ENCODE data around the gene EMB.
"Not testable (repeated sequence)": the region's sequence is repeated elsewhere in the genome, so short reads cannot be mapped to it uniquely, and the experiment has no call there.

The EMB gene, protein sequence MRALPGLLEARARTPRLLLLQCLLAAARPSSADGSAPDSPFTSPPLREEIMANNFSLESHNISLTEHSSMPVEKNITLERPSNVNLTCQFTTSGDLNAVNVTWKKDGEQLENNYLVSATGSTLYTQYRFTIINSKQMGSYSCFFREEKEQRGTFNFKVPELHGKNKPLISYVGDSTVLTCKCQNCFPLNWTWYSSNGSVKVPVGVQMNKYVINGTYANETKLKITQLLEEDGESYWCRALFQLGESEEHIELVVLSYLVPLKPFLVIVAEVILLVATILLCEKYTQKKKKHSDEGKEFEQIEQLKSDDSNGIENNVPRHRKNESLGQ

DNA sequence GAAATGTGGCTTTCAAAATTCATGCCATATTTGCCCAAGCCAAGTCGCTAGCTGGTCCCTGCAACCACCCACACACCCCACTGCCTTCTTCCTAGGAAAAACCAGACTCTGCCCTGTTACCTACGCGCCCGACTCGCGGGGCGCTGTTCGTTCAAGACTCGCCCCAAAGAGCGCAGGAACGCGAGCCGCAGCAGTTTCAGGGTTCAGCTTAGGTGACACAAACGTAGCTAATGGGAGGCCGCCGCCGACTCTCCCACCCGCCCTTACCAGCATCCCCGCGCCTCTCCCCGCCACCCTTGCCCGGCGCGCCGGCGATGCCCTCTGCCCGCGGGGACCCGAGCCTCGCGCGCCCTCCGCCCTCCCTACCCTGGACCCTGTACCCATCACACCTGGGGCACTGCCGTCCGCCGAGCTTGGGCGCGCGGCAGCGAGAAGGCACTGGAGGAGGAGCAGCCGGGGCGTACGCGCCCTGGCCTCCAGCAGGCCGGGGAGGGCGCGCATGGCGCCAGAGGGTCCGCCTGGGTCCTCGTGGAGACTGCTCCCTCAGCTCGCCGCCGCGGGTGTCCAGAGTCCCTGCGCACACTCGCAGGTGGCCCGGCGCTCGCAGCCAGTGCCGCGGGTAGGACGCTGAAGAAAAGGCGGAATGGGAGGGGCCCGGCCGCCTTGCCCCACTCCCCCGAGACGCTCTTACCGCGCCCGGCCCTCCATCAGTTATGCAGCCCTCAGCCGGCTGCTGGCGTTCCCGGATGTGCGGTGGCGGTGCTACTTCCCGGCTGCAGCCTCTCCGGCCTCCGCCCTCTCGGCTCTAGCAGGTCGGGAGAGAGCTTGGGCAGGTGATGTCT is at the start of gene EMB:
Gene EMB, minus strand, starts transcription at position 638 of the 842 bp plus-strand sequence. Its CDS starts 137 bp downstream, at position 501.
- Histone ChIP-seq H3K27ac (ENCODE audit: low read depth, low read length) (peak within 1 kb of the TSS; percentile 71), H3K9ac (ENCODE audit: low read depth, low read length) (peak within 1 kb of the TSS; percentile 83), H3K4me1 (ENCODE audit: control insufficient read depth, insufficient read depth, low read length) (peaks cover 10% of the 10 kb centered on the region)

GRCh38 chr5:50489491-50489890 is 48.4 kb upstream of the EMB start:
- peaks cover 28% of the 10 kb centered on the region for H3K9me3 ChIP-seq (ENCODE audit: control insufficient read depth, insufficient read depth, low read length)
- H3K36me3 ChIP-seq (ENCODE audit: control insufficient read depth, insufficient read depth, low read length); H3K27ac ChIP-seq (ENCODE audit: low read depth, low read length); H3K4me3 ChIP-seq (ENCODE audit: low read depth, low read length); H3K9ac ChIP-seq (ENCODE audit: low read depth, low read length); H3K27me3 ChIP-seq (ENCODE audit: control insufficient read depth, insufficient read depth, low read length); H3K4me1 ChIP-seq (ENCODE audit: control insufficient read depth, insufficient read depth, low read length): not testable (repeated sequence)

More for the DNA sequence above, at the start of gene EMB:
- Histone ChIP-seq H3K27me3 (ENCODE audit: control insufficient read depth, insufficient read depth, low read length) (no peaks in the 10 kb centered on the region), H3K9me3 (ENCODE audit: control insufficient read depth, insufficient read depth, low read length) (no peaks in the 10 kb centered on the region), H3K4me3 (ENCODE audit: low read depth, low read length) (peak within 1 kb of the TSS; percentile 87), H3K36me3 (ENCODE audit: control insufficient read depth, insufficient read depth, low read length) (no peaks in the 10 kb centered on the region)

DNA sequence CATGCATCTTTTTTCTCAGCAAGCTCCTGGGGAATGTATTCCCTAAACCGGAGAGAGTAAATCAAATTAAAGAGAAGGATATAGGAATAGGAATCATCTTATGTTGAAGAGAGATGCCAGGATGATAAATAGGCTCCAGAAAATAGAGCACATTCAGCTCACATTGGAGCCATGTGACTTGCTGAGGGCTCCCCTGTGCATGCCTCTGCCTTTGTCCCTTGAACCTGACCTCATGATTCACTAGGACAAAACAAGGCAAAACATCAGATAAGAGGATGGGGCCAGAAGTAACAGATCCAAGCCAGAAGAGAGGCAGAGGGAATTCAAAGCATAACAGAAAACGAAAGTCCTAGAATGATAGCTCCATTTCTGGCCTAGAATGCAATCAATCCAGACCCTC is 37.7 kb upstream of the EMB start:
- not testable (repeated sequence) for H3K9me3 ChIP-seq (ENCODE audit: control insufficient read depth, insufficient read depth, low read length); H3K4me1 ChIP-seq (ENCODE audit: control insufficient read depth, insufficient read depth, low read length); H3K9ac ChIP-seq (ENCODE audit: low read depth, low read length); H3K27ac ChIP-seq (ENCODE audit: low read depth, low read length); H3K4me3 ChIP-seq (ENCODE audit: low read depth, low read length); H3K27me3 ChIP-seq (ENCODE audit: control insufficient read depth, insufficient read depth, low read length); H3K36me3 ChIP-seq (ENCODE audit: control insufficient read depth, insufficient read depth, low read length)

DNA sequence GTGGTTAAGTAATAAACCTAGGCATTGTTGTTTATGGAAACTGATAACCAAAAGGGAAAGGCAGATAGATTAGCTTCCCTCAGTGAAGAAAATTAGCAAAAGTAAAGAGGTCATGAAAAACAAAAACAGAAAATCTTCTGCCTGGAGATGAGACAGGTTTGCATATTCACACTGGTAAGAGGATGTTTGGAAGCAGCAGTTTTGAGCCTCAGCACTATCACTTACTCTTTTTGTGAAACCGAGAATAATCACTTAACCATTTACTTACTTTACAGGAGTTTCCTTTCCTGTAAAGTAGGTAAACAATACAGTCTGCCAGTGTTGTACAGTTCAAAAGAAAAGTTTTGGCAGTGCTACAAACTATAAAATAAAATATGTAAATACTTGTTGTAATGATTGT is 35.5 kb upstream of the EMB start:
- Histone ChIP-seq H3K27me3 (ENCODE audit: control insufficient read depth, insufficient read depth, low read length) (no peaks in the 10 kb centered on the region), H3K27ac (ENCODE audit: low read depth, low read length) (no peak overlapping the region), H3K4me3 (ENCODE audit: low read depth, low read length) (no peak overlapping the region), H3K36me3 (ENCODE audit: control insufficient read depth, insufficient read depth, low read length) (no peaks in the 10 kb centered on the region), H3K9me3 (ENCODE audit: control insufficient read depth, insufficient read depth, low read length) (peaks cover 16% of the 10 kb centered on the region), H3K4me1 (ENCODE audit: control insufficient read depth, insufficient read depth, low read length) (no peaks in the 10 kb centered on the region), H3K9ac (ENCODE audit: low read depth, low read length) (no peak overlapping the region)

DNA sequence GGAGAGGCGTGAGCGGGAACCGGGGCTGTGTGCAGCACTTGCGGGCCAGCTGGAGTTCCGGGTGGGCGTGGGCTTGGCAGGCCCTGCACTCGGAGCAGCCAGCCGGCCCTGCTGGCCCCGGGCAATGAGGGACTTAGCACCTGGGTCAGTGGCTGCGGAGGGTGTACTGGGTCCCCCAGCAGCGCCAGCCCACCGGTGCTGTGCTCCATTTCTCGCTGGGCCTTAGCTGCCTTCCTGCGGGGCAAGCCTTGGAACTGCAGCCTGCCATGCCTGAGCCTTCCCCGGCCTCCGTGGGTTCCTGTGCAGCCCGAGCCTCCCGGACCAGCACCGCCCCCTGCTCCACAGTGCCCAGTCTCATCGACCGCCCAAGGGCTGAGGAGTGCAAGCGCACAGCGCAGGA is 23.9 kb upstream of the EMB start:
- not testable (repeated sequence) for H3K4me1 ChIP-seq (ENCODE audit: control insufficient read depth, insufficient read depth, low read length); H3K27me3 ChIP-seq (ENCODE audit: control insufficient read depth, insufficient read depth, low read length)

DNA sequence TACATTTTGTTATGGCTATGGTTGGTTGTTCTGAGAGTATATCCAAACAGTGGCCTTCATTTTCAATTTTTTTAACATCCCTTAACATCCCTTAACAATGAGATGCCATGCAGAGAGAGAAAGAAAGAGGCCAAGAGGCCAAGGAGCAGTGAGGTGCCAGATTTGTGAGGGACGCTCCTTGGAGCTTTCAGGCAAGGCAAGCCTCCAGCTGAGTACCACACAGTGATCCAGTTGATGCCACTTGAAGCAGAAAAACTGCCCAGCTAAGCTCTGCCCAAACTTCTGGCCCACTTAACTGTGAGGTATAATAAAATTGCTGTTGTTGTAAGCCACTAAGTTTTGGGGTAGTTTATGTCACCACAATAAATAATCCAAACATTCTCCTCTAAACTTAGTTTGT is 22.6 kb upstream of the EMB start:
- Histone ChIP-seq H3K9me3 (ENCODE audit: control insufficient read depth, insufficient read depth, low read length) (peaks cover 6% of the 10 kb centered on the region; the same call in 1 of the 2 replicates), H3K9ac (ENCODE audit: low read depth, low read length) (no peak overlapping the region), H3K4me1 (ENCODE audit: control insufficient read depth, insufficient read depth, low read length) (no peaks in the 10 kb centered on the region), H3K27ac (ENCODE audit: low read depth, low read length) (no peak overlapping the region), H3K27me3 (ENCODE audit: control insufficient read depth, insufficient read depth, low read length) (no peaks in the 10 kb centered on the region), H3K4me3 (ENCODE audit: low read depth, low read length) (no peak overlapping the region), H3K36me3 (ENCODE audit: control insufficient read depth, insufficient read depth, low read length) (no peaks in the 10 kb centered on the region)

More for the DNA sequence above, 23.9 kb upstream of the EMB start:
- not testable (repeated sequence) for H3K9ac ChIP-seq (ENCODE audit: low read depth, low read length); H3K27ac ChIP-seq (ENCODE audit: low read depth, low read length); H3K4me3 ChIP-seq (ENCODE audit: low read depth, low read length); H3K36me3 ChIP-seq (ENCODE audit: control insufficient read depth, insufficient read depth, low read length); H3K9me3 ChIP-seq (ENCODE audit: control insufficient read depth, insufficient read depth, low read length)

DNA sequence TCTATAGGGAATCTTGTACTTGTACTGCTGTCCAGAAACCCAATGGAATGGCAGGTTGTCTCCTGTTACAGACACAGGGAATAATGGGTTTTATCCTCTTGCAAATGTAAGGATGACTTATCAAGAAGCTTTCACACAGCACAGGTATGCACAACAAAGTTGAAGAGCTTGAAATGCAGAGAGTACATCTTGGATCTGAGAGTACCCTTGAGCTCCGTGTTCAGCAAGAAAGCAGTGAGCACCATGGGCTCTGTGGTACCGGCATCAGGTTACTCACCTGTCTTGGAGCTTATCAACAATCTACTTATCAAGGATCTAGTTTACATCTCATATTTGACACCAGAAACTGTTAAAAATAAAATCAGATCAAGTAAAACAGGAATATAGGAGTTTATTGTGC is 22.0 kb upstream of the EMB start:
- Histone ChIP-seq H3K27ac (ENCODE audit: low read depth, low read length) (no peak overlapping the region), H3K9me3 (ENCODE audit: control insufficient read depth, insufficient read depth, low read length) (peaks cover 6% of the 10 kb centered on the region; the same call in 1 of the 2 replicates), H3K4me3 (ENCODE audit: low read depth, low read length) (no peak overlapping the region), H3K27me3 (ENCODE audit: control insufficient read depth, insufficient read depth, low read length) (no peaks in the 10 kb centered on the region), H3K4me1 (ENCODE audit: control insufficient read depth, insufficient read depth, low read length) (no peaks in the 10 kb centered on the region), H3K9ac (ENCODE audit: low read depth, low read length) (no peak overlapping the region), H3K36me3 (ENCODE audit: control insufficient read depth, insufficient read depth, low read length) (no peaks in the 10 kb centered on the region)

- not testable (repeated sequence) for H3K36me3 ChIP-seq (ENCODE audit: control insufficient read depth, insufficient read depth, low read length); H3K4me3 ChIP-seq (ENCODE audit: low read depth, low read length); H3K27me3 ChIP-seq (ENCODE audit: control insufficient read depth, insufficient read depth, low read length); H3K9me3 ChIP-seq (ENCODE audit: control insufficient read depth, insufficient read depth, low read length); H3K27ac ChIP-seq (ENCODE audit: low read depth, low read length); H3K4me1 ChIP-seq (ENCODE audit: control insufficient read depth, insufficient read depth, low read length); H3K9ac ChIP-seq (ENCODE audit: low read depth, low read length)
These were observed 21.5 kb upstream of the EMB start for GRCh38 chr5:50462579-50462978.

GRCh38 chr5:50458372-50458771 is 17.3 kb upstream of the EMB start:
- H3K4me3 ChIP-seq (ENCODE audit: low read depth, low read length); H3K27me3 ChIP-seq (ENCODE audit: control insufficient read depth, insufficient read depth, low read length); H3K9ac ChIP-seq (ENCODE audit: low read depth, low read length); H3K27ac ChIP-seq (ENCODE audit: low read depth, low read length); H3K36me3 ChIP-seq (ENCODE audit: control insufficient read depth, insufficient read depth, low read length); H3K9me3 ChIP-seq (ENCODE audit: control insufficient read depth, insufficient read depth, low read length); H3K4me1 ChIP-seq (ENCODE audit: control insufficient read depth, insufficient read depth, low read length): not testable (repeated sequence)

GRCh38 chr5:50449241-50449640 is 8.2 kb upstream of the EMB start:
- not testable (repeated sequence) for H3K9ac ChIP-seq (ENCODE audit: low read depth, low read length); H3K27ac ChIP-seq (ENCODE audit: low read depth, low read length); H3K9me3 ChIP-seq (ENCODE audit: control insufficient read depth, insufficient read depth, low read length); H3K27me3 ChIP-seq (ENCODE audit: control insufficient read depth, insufficient read depth, low read length); H3K4me3 ChIP-seq (ENCODE audit: low read depth, low read length); H3K4me1 ChIP-seq (ENCODE audit: control insufficient read depth, insufficient read depth, low read length); H3K36me3 ChIP-seq (ENCODE audit: control insufficient read depth, insufficient read depth, low read length)

GRCh38 chr5:50447941-50448340 is 6.9 kb upstream of the EMB start:
- H3K9ac ChIP-seq (ENCODE audit: low read depth, low read length), result no peak overlapping the region
- no peak overlapping the region for H3K27ac ChIP-seq (ENCODE audit: low read depth, low read length)
- no peaks in the 10 kb centered on the region for H3K36me3 ChIP-seq (ENCODE audit: control insufficient read depth, insufficient read depth, low read length)
- H3K4me1 ChIP-seq (ENCODE audit: control insufficient read depth, insufficient read depth, low read length), result no peaks in the 10 kb centered on the region
- H3K27me3 ChIP-seq (ENCODE audit: control insufficient read depth, insufficient read depth, low read length), result no peaks in the 10 kb centered on the region
- H3K4me3 ChIP-seq (ENCODE audit: low read depth, low read length), result no peak overlapping the region
- H3K9me3 ChIP-seq (ENCODE audit: control insufficient read depth, insufficient read depth, low read length), result no peaks in the 10 kb centered on the region

Measured in HUES48 (cell line).